Natural killer cell treated with Interleukin-12 subunit alpha and Interleukin-12 subunit beta and Interleukin-15 and Interleukin-18, amount 100 ng/mL, for 72 hours (primary cell): ENCODE data around the gene LCLAT1. TPM values are rescaled to one million over a fixed set of nuclear protein-coding genes. Genes with fewer than 3 reads are reported as not detected.

Experiments
- ATAC-seq, 2 donors: fragments of 150-1000 bp; cut with Tn5 transposase in 1 of 2; sonication (Bioruptor Pico), chemical (Tn5 transposase) in 1 of 2; 2 replicates each; pipeline ENCODE4 v1.10.0; 2021
- DNase-seq: peaks from one replicate; pipeline ENCODE4 v3.0.0; 2022; ENCODE audit warnings: low spot score
- H3K27ac Mint-ChIP-seq, 2 donors: 1 replicate in 1 of 2; 2 replicates in 1 of 2; pipeline ENCODE4 v1.8.0; 2022; ENCODE audit warnings: mixed read lengths in 2 of 2, mild to moderate bottlenecking in 1 of 2, moderate library complexity in 1 of 2
- H3K27me3 Mint-ChIP-seq, 2 donors: 1 replicate in 1 of 2; 2 replicates in 1 of 2; pipeline ENCODE4 v1.8.0; 2022; ENCODE audit warnings: mixed read lengths in 2 of 2
- H3K36me3 Mint-ChIP-seq: one replicate; pipeline ENCODE4 v1.8.0; 2022; ENCODE audit warnings: mixed read lengths
- H3K4me1 Mint-ChIP-seq, 2 donors: 1 replicate in 1 of 2; 2 replicates in 1 of 2; pipeline ENCODE4 v1.8.0; 2022; ENCODE audit warnings: low read depth in 2 of 2, mixed read lengths in 2 of 2, mild to moderate bottlenecking in 1 of 2
- H3K4me3 Mint-ChIP-seq: one replicate; pipeline ENCODE4 v1.8.0; 2022; ENCODE audit warnings: mixed read lengths
- H3K9me3 Mint-ChIP-seq: 2 replicates; pipeline ENCODE4 v1.8.0; 2022; ENCODE audit warnings: mixed read lengths
- total RNA-seq, 2 donors: library from RNA; stranded (reverse); gene quantifications; one replicate each; pipeline ENCODE4 v1.2.3, GENCODE V29; 2022

Gene LCLAT1
- total RNA-seq, 2 donors from 2014 or later: 25.5 to 33.1 TPM

GRCh38 chr2:30559544-30560275 lies 112.7 kb downstream of the LCLAT1 start:
- Mint-ChIP-seq H3K4me3 (no peak overlapping the region), H3K9me3 (no peaks in the 10 kb centered on the region), H3K27ac (no peak overlapping the region)

DNA sequence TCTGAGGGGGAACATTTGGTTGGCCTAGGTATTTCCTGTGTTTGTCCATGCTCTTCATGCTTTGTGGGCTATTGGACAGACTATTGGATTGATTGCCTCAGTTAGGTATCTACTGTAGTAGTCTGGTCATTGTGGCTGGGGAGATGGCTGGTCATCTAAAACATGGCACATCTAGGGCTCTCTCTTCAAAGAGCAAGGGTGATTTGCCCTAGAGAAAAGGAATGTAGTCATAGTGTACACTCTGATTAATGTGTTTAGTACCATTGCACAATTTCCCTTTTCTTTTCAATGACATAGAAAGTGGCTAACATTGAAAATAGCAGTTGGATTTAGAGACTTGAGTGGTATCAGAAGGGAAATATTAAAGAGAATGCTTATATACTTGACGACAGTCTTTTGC lies 114.3 kb downstream of the LCLAT1 start:
- no peaks in the 10 kb centered on the region for H3K9me3 Mint-ChIP-seq
- H3K27ac Mint-ChIP-seq: peak overlapping the region in 1 of 2 donors; percentile 65
- H3K4me1 Mint-ChIP-seq: peaks cover 4 to 16% of the 10 kb centered on the region in 2 donors
- ATAC-seq (peak in 1 of 2 donors; percentile 72), DNase-seq (no peak)
- no peak overlapping the region for H3K4me3 Mint-ChIP-seq
- no peaks in the 10 kb centered on the region for H3K27me3 Mint-ChIP-seq
- peaks cover 11% of the 10 kb centered on the region for H3K36me3 Mint-ChIP-seq

More at GRCh38 chr2:30559544-30560275, 112.7 kb downstream of the LCLAT1 start:
- Mint-ChIP-seq H3K36me3 (peaks cover 11% of the 10 kb centered on the region), H3K27me3 (no peaks in the 10 kb centered on the region), H3K4me1 (peaks cover 4 to 14% of the 10 kb centered on the region in 2 donors)
- no peak for DNase-seq
- ATAC-seq: no peak

DNA sequence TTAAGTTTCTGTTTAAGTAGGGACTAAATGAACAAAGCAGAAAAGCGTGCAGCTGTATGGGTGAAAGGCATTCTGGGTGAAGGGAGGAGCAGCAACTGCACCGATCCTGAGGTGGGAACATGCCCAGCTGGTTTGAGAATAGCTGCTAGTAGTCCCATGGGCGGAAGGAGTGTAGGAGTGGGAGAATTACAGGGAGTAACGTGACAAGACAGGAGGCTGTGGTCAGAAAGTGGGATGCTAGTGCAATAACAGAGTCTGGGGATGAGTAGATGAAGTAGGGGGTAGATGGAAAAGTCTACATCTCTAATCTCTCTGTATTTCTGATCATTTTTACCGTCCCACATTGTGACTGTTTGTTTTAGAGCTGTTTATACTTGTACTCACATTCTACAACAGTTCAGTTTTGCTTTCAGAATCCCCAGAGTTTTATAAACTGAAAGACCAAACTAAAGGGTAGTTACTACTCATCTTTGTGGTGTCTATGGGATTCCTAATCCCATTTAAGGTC lies 118.9 kb downstream of the LCLAT1 start:
- no peak for ATAC-seq
- Mint-ChIP-seq H3K27me3 (no peaks in the 10 kb centered on the region), H3K27ac (peak overlapping the region in 1 of 2 donors; percentile 27), H3K36me3 (peaks cover 11% of the 10 kb centered on the region), H3K4me3 (no peak overlapping the region), H3K9me3 (no peaks in the 10 kb centered on the region), H3K4me1 (peaks cover 4 to 11% of the 10 kb centered on the region in 2 donors)
- DNase-seq: no peak

GRCh38 chr2:30566631-30567030 lies 119.6 kb downstream of the LCLAT1 start:
- H3K4me3 Mint-ChIP-seq: no peak overlapping the region
- ATAC-seq: no peak
- H3K36me3 Mint-ChIP-seq: peaks cover 11% of the 10 kb centered on the region
- DNase-seq: no peak
- no peaks in the 10 kb centered on the region for H3K9me3 Mint-ChIP-seq
- H3K27me3 Mint-ChIP-seq: no peaks in the 10 kb centered on the region
- peaks cover 0 to 5% of the 10 kb centered on the region in 2 donors for H3K4me1 Mint-ChIP-seq
- peak overlapping the region in 1 of 2 donors; percentile 27 for H3K27ac Mint-ChIP-seq

- no peaks in the 10 kb centered on the region for H3K9me3 Mint-ChIP-seq
- DNase-seq: no peak
- peaks cover 0 to 9% of the 10 kb centered on the region in 2 donors for H3K4me1 Mint-ChIP-seq
- no peak overlapping the region for H3K4me3 Mint-ChIP-seq
- ATAC-seq: no peak
- H3K36me3 Mint-ChIP-seq: peaks cover 10% of the 10 kb centered on the region
- no peak overlapping the region for H3K27ac Mint-ChIP-seq
- H3K27me3 Mint-ChIP-seq: no peaks in the 10 kb centered on the region
Observed at GRCh38 chr2:30567317-30567716, 120.3 kb downstream of the LCLAT1 start.

DNA sequence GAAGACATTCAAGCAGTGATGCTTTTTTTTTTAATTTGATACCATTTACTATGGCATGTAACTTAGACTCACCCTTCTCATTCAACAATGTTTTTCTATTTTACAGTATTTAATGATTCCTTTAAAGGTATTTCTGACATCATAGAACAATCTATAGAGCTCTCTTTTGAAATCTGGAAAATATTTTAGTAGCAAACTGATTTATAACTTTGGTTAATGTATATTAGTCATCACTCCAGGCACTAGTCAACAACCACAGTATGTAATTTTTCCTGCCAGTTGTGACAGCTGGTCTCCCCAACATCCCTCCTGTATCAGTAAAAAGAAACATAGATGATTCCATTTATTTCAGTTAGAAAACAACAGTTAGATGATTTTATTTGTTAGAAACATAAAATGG lies 122.9 kb downstream of the LCLAT1 start:
- H3K27ac Mint-ChIP-seq: peak overlapping the region in 1 of 2 donors; percentile 43
- no peak for DNase-seq
- no peaks in the 10 kb centered on the region for H3K9me3 Mint-ChIP-seq
- H3K4me3 Mint-ChIP-seq: no peak overlapping the region
- ATAC-seq: no peak
- no peaks in the 10 kb centered on the region for H3K27me3 Mint-ChIP-seq
- H3K4me1 Mint-ChIP-seq: peaks cover 0 to 9% of the 10 kb centered on the region in 2 donors
- no peaks in the 10 kb centered on the region for H3K36me3 Mint-ChIP-seq

DNA sequence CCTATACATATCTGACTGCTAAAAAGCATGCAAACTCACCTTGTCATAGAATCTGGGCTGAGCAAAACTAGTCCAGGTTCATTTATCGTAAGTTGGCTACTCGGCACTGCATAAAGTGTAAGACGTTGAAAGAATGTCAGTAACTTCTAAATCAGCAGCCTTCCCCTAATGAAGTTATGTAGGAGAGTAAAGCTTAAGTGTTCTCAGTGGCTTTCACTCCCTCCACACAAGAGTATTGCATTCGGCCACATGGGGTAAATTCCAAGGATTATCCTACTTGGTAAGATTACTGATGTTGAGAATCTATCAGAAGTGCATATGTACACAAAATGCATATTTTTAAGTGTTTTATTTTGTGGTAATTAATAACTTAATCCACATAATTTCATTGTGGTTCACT lies 130.1 kb downstream of the LCLAT1 start:
- H3K4me3 Mint-ChIP-seq: no peak overlapping the region
- no peaks in the 10 kb centered on the region for H3K36me3 Mint-ChIP-seq
- H3K27me3 Mint-ChIP-seq: no peaks in the 10 kb centered on the region
- DNase-seq (no peak), ATAC-seq (no peak)
- peaks cover 4 to 10% of the 10 kb centered on the region in 2 donors for H3K4me1 Mint-ChIP-seq
- no peak overlapping the region for H3K27ac Mint-ChIP-seq
- H3K9me3 Mint-ChIP-seq: no peaks in the 10 kb centered on the region

- ATAC-seq (no peak), DNase-seq (no peak)
- Mint-ChIP-seq H3K27me3 (no peaks in the 10 kb centered on the region), H3K9me3 (no peaks in the 10 kb centered on the region), H3K4me3 (no peak overlapping the region), H3K36me3 (peaks cover 4% of the 10 kb centered on the region), H3K4me1 (peaks cover 4 to 11% of the 10 kb centered on the region in 2 donors), H3K27ac (no peak overlapping the region)
Observed at GRCh38 chr2:30580391-30580790, 133.3 kb downstream of the LCLAT1 start.

DNA sequence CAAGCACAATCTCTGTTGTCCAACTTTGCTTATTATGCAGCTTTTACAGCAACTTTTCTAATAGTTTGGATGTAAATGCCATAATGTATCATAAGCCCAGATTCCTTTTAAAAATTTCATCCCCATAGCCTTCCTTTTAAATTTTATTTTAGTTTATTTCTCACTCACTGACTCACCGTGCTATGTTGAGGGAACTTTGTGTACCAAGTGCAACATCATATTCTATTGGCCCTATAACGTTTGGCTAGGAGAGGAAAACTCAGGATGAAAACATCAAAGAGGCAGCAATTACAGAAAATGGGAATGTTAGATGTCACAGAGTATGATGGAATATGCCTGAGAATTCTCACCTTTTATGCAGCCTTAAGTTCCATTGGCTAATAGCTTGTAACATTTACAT lies 135.5 kb downstream of the LCLAT1 start:
- H3K27me3 Mint-ChIP-seq: no peaks in the 10 kb centered on the region
- H3K4me1 Mint-ChIP-seq: peaks cover 4 to 14% of the 10 kb centered on the region in 2 donors
- peaks cover 14% of the 10 kb centered on the region for H3K36me3 Mint-ChIP-seq
- no peaks in the 10 kb centered on the region for H3K9me3 Mint-ChIP-seq
- H3K27ac Mint-ChIP-seq: no peak overlapping the region
- no peak overlapping the region for H3K4me3 Mint-ChIP-seq
- DNase-seq: no peak
- no peak for ATAC-seq

DNA sequence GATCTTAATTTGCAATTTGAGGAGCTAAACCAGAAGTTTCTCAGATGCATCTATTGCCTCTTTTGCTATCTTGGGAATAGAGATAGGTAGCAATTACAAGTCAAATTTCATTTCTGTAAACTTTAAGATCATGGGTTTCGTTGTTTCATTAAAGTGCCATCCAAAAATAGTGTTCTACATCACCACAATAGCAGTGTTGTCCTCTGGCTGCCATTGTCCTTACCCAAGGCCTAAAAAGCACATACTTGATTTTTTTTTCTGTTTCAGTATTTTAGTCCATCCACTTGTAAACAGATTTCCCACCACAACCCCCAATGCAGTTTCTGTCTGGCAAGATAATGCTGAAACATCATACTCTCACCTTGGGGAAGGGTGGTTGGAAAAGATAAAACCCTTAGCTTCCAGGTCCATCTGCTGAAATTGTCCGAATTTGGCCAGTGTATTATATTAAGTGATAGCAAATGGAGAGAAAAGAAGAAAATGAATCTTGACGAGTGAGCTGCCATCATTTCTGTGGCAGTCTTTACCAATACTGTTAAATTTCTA lies 136.2 kb downstream of the LCLAT1 start:
- ATAC-seq (no peak), DNase-seq (no peak)
- Mint-ChIP-seq H3K4me3 (no peak overlapping the region), H3K27ac (no peak overlapping the region), H3K4me1 (peaks cover 4 to 14% of the 10 kb centered on the region in 2 donors), H3K9me3 (no peaks in the 10 kb centered on the region), H3K27me3 (no peaks in the 10 kb centered on the region), H3K36me3 (peaks cover 14% of the 10 kb centered on the region)

GRCh38 chr2:30584116-30584515 lies 137.1 kb downstream of the LCLAT1 start:
- Mint-ChIP-seq H3K4me1 (peaks cover 4 to 14% of the 10 kb centered on the region in 2 donors), H3K9me3 (no peaks in the 10 kb centered on the region), H3K36me3 (peaks cover 14% of the 10 kb centered on the region), H3K27me3 (no peaks in the 10 kb centered on the region), H3K4me3 (no peak overlapping the region), H3K27ac (no peak overlapping the region)
- DNase-seq (no peak), ATAC-seq (no peak)

DNA sequence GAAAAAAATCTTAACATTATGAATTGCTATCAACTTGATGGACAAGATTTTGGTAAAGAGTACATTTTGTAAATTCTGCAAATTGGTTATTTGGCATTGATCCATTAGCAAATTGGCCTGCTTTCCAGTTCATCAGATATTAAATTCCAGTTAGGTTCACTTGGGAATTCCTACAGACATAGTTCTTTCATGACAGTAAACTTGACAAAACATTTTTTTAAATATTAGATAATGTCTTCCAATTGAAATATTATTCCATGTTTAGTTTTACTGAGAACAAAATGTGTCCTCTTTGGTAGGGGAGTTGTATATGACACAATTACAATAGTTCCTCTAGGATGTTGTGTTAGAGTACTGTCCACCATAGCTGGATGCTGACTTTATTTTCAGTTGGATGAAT lies 141.9 kb downstream of the LCLAT1 start:
- H3K4me3 Mint-ChIP-seq: no peak overlapping the region
- DNase-seq (no peak), ATAC-seq (no peak)
- H3K4me1 Mint-ChIP-seq: peaks cover 0 to 4% of the 10 kb centered on the region in 2 donors
- no peak overlapping the region for H3K27ac Mint-ChIP-seq
- no peaks in the 10 kb centered on the region for H3K9me3 Mint-ChIP-seq
- peaks cover 14% of the 10 kb centered on the region for H3K36me3 Mint-ChIP-seq
- H3K27me3 Mint-ChIP-seq: no peaks in the 10 kb centered on the region

- Mint-ChIP-seq H3K27me3 (no peaks in the 10 kb centered on the region), H3K4me1 (peaks cover 0 to 5% of the 10 kb centered on the region in 2 donors), H3K4me3 (no peak overlapping the region), H3K36me3 (peaks cover 10% of the 10 kb centered on the region), H3K9me3 (no peaks in the 10 kb centered on the region), H3K27ac (no peak overlapping the region)
- DNase-seq (no peak), ATAC-seq (no peak)
Observed at GRCh38 chr2:30590407-30590806, 143.4 kb downstream of the LCLAT1 start.

DNA sequence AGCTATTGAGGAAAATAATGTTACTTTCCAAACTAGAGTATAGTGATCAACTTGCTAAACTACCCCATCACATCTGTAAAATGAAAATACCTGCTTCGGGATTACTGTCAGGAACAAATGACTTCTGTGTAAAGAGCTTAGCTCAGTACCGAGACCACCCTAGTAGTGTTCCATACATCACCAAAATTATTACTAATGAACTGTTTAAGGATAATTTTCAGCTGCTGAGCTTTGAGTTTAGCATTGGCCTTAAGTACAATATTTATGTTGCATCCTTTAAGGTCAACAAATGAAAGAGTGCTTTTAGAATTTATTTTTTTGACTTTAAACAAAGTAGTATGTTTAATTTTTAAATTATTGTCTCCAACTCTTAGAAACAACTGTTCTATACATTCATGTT lies 144.1 kb downstream of the LCLAT1 start:
- Mint-ChIP-seq H3K27me3 (no peaks in the 10 kb centered on the region), H3K4me1 (peaks cover 4 to 6% of the 10 kb centered on the region in 2 donors), H3K4me3 (no peak overlapping the region), H3K9me3 (peaks cover 3% of the 10 kb centered on the region), H3K36me3 (peaks cover 6% of the 10 kb centered on the region), H3K27ac (no peak overlapping the region)
- ATAC-seq: no peak
- no peak for DNase-seq
